HepG2 (cell line): ENCODE results near the gene GGCT. TPM values are rescaled to one million over a fixed set of nuclear protein-coding genes. Genes with fewer than 3 reads are reported as not detected.

ENCODE experiments used
- ATAC-seq: fragments of 200-7000 bp; cut with Tn5 transposase; 3 replicates; pipeline ENCODE4 v1.9.1; 2020; ENCODE audit warnings: mild to moderate bottlenecking, moderate library complexity
- BruUV-seq: library from RNA; stranded (reverse); fragments of 400-500 nt; replicated peaks from 2 replicates; lab custom pipeline; 2021; lab: Mats Ljungman, UMichigan
- CTCF ChIA-PET: fragments of 300-600 bp; formaldehyde crosslinking; extraction: SDS; loops from one replicate; lab custom pipeline; 2021; ENCODE audit warnings: low total read pairs, inconsistent platforms, low intra/inter-chr PET ratio; lab: Yijun Ruan, JAX
- POLR2A ChIA-PET: fragments of 350-600 bp; sonication (Branson Sonifier 250); formaldehyde crosslinking; loops from one replicate; lab custom pipeline; 2020; ENCODE audit warnings: antibody characterized with exemption, inconsistent platforms; lab: Yijun Ruan, JAX
- DNase-seq: peaks from one replicate; pipeline ENCODE4 v3.0.0-alpha.2; 2015; ENCODE audit warnings: low spot score
- FAIRE-seq: peaks from 3 replicates; lab custom pipeline; 2011; peaks lifted over from hg19 to GRCh38; lab: Jason Lieb, UNC
- H2AFZ ChIP-seq: one replicate; pipeline ENCODE4 v1.6.1; 2011; ENCODE audit warnings: low read length, inconsistent platforms
- H3K27ac ChIP-seq: fragments of 300-600 bp; 3 replicates; pipeline ENCODE4 v1.8.0; 2011; ENCODE audit warnings: mixed run types, mild to moderate bottlenecking, mixed read lengths, low read length, inconsistent platforms; ENCODE audit not compliant: insufficient read depth; ENCODE audit errors: extremely low read length
- H3K27me3 ChIP-seq, 2 experiments: fragments of 200-600 bp in 1 of 2; 2 replicates in 1 of 2; 3 replicates in 1 of 2; pipeline versions ENCODE4 v1.6.0 to v1.8.0; 2011; ENCODE audit warnings: low read length in 2 of 2, mild to moderate bottlenecking in 2 of 2, moderate library complexity in 2 of 2, inconsistent platforms in 1 of 2; ENCODE audit not compliant: insufficient read depth in 2 of 2, control insufficient read depth in 1 of 2
- H3K36me3 ChIP-seq, 2 experiments: fragments of 200-600 bp in 1 of 2; replicated peaks in 1 of 2; 2 replicates in 1 of 2; 3 replicates in 1 of 2; pipeline versions ENCODE4 v1.5.1 to v1.8.0; 2011; ENCODE audit warnings: low read length in 2 of 2, inconsistent platforms in 1 of 2; ENCODE audit not compliant: insufficient read depth in 2 of 2, control insufficient read depth in 1 of 2
- H3K4me1 ChIP-seq: 2 replicates; pipeline ENCODE4 v1.5.1; 2012; ENCODE audit warnings: low read length, inconsistent platforms; ENCODE audit not compliant: insufficient read depth
- H3K4me2 ChIP-seq: 2 replicates; pipeline ENCODE4 v1.6.0; 2011; ENCODE audit warnings: low read depth, low read length, inconsistent platforms
- H3K4me3 ChIP-seq, 3 experiments: fragments of 200-600 bp in 1 of 3; sonication (generic), shearing (Covaris generic) in 1 of 3; replicated peaks in 1 of 3; 2 replicates each; pipeline ENCODE4 v1.5.1; 2011 to 2016; ENCODE audit warnings: low read length in 3 of 3, inconsistent platforms in 2 of 3, low read depth in 2 of 3, mild to moderate bottlenecking in 2 of 3, control low read depth in 1 of 3, mixed read lengths in 1 of 3; ENCODE audit not compliant: insufficient read depth in 1 of 3
- H3K79me2 ChIP-seq: one replicate; pipeline ENCODE4 v1.6.1; 2011; ENCODE audit warnings: low read length, inconsistent platforms; ENCODE audit not compliant: insufficient read depth
- H3K9ac ChIP-seq: 2 replicates; pipeline ENCODE4 v1.6.0; 2011; ENCODE audit warnings: mild to moderate bottlenecking, low read depth, low read length, inconsistent platforms; ENCODE audit not compliant: insufficient read depth
- H3K9me3 ChIP-seq: 2 replicates; pipeline ENCODE4 v1.5.1; 2012; ENCODE audit warnings: mild to moderate bottlenecking, low read length
- H4K20me1 ChIP-seq: 2 replicates; pipeline ENCODE4 v1.6.0; 2011; ENCODE audit warnings: inconsistent platforms, mild to moderate bottlenecking, low read length, moderate library complexity; ENCODE audit not compliant: insufficient read depth
- BRF2 ChIP-seq: sonication (generic); formaldehyde crosslinking; IDR thresholded peaks from 2 replicates; pipeline ENCODE4 v1.8.1; 2022; ENCODE audit warnings: mild to moderate bottlenecking, missing genetic modification reagents
- EP300 ChIP-seq, 3 experiments: sonication (generic) in 1 of 3; formaldehyde crosslinking in 1 of 3; IDR thresholded peaks; 2 replicates each; pipeline versions ENCODE4 v1.5.1 to v1.6.1; 2011 to 2020; ENCODE audit warnings: low read depth in 2 of 3, low read length in 2 of 3, borderline replicate concordance in 1 of 3, improper control_type of control experiment in 1 of 3, mild to moderate bottlenecking in 1 of 3, missing genetic modification reagents in 1 of 3, moderate library complexity in 1 of 3
- KDM2A ChIP-seq: sonication (generic); formaldehyde crosslinking; IDR thresholded peaks from 2 replicates; pipeline ENCODE4 v1.4.0; 2020; ENCODE audit warnings: low read depth, missing genetic modification reagents, borderline replicate concordance
- SATB2 ChIP-seq: sonication (generic); formaldehyde crosslinking; IDR thresholded peaks from 2 replicates; pipeline ENCODE4 v1.5.0; 2020; ENCODE audit warnings: missing genetic modification reagents
- SOX5 ChIP-seq: IDR thresholded peaks from 2 replicates; pipeline ENCODE4 v1.6.1; 2016; ENCODE audit warnings: borderline replicate concordance
- SP2 ChIP-seq: sonication (generic); formaldehyde crosslinking; IDR thresholded peaks from 2 replicates; pipeline ENCODE4 v1.5.1; 2020; ENCODE audit warnings: mild to moderate bottlenecking, missing genetic modification reagents
- ZNF468 ChIP-seq: sonication (generic); formaldehyde crosslinking; IDR thresholded peaks from 2 replicates; pipeline ENCODE4 v1.8.0; 2022; ENCODE audit warnings: mild to moderate bottlenecking, moderate library complexity, missing genetic modification reagents
- ZNF530 ChIP-seq: sonication (generic); formaldehyde crosslinking; IDR thresholded peaks from 2 replicates; pipeline ENCODE4 v1.5.0; 2020; ENCODE audit warnings: low read depth, mild to moderate bottlenecking, missing genetic modification reagents
- ZNF562 ChIP-seq: sonication (generic); formaldehyde crosslinking; IDR thresholded peaks from 2 replicates; pipeline ENCODE4 v1.8.0; 2022; ENCODE audit warnings: missing genetic modification reagents, borderline replicate concordance
- ZNF652 ChIP-seq: IDR thresholded peaks from 2 replicates; pipeline ENCODE4 v1.6.1; 2016; ENCODE audit warnings: low read depth, borderline replicate concordance
- ZNF792 ChIP-seq: IDR thresholded peaks from 2 replicates; pipeline ENCODE4 v1.6.1; 2016
- ZNF83 ChIP-seq: sonication (generic); formaldehyde crosslinking; IDR thresholded peaks from 2 replicates; pipeline ENCODE4 v1.4.0; 2020; ENCODE audit warnings: missing genetic modification reagents, mild to moderate bottlenecking, borderline replicate concordance
- WGBS: methylation state at CpG from one replicate; pipeline ENCODE4 v1.1.6; 2017; ENCODE audit warnings: low lambda C conversion rate; 5-methylcytosine and 5-hydroxymethylcytosine counted together
- in situ Hi-C: cut with HindIII; loops from 2 replicates; pipeline ENCODE4 v1.10.0; 2017; ENCODE audit warnings: low pct_unique_long_range_greater_than_20kb; ENCODE audit not compliant: extremely low pct_ligation_motif_present
- intact Hi-C: fragments of 100-400 bp; cut with micrococcal nuclease; formaldehyde crosslinking; loops from one replicate; pipeline ENCODE4 v1.10.0; 2022; ENCODE audit not compliant: unreplicated experiment
- polyA plus RNA-seq, 8 experiments: library from polyadenylated mRNA; depleted of rRNA in 3 of 8; stranded (reverse) in 7 of 8; unstranded in 1 of 8; fragments of >200 nt; fragmentation: Illumina TruSeq in 4 of 8; extraction: Trizol in 4 of 8; gene quantifications; 2 replicates each; pipeline versions ENCODE4 v1.2.1 to v1.2.3, GENCODE V29; 2011 to 2016; ENCODE audit warnings: low read depth in 4 of 8, missing spikeins in 1 of 8, mixed read lengths in 1 of 8; ENCODE audit not compliant: insufficient read depth in 1 of 8
- total RNA-seq, 5 experiments: library from RNA; depleted of rRNA; stranded (reverse); fragments of >200 nt; fragmentation: Illumina TruSeq; extraction: Trizol; gene quantifications; 2 replicates each; pipeline ENCODE4 v1.2.3, GENCODE V29; 2016; ENCODE audit warnings: low read depth in 1 of 5
- TF ChIP-seq, protein P1 (sequence below): sonication (generic); formaldehyde crosslinking; conservative IDR thresholded peaks from 2 replicates; pipeline ENCODE4 v1.4.0; 2020; ENCODE audit warnings: missing genetic modification reagents
- TF ChIP-seq, protein P2 (sequence below): sonication (generic); formaldehyde crosslinking; conservative IDR thresholded peaks from 2 replicates; pipeline ENCODE4 v1.8.0; 2022; ENCODE audit warnings: mild to moderate bottlenecking, moderate library complexity, missing genetic modification reagents

Gene GGCT
- total and polyA plus RNA-seq, 2 of the 13 experiments (the other 11 are each of a cell fraction or from before 2014, with no cell fraction given) = 19.5 to 78.3 TPM

DNA sequence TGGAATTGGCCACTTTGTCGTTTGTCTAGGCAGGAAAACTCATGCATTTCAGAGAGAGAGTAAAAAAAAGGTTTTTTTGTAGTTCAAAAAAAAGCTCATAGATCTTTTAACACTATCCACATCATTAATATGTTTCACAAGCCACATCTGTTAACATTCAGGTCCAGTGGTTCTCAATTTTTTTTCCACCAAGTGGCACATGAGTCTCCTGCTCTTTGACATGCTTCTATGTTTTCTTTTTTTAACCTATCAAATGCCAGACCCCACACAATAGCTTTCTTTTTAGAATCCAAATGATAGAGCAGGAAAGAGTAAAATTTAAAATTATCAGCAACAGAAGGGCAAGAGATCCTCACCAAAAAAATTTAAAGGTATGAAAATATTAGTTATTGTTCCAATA lies 46.3 kb downstream of the GGCT start:
- no peak overlapping the region for H3K9ac ChIP-seq
- H3K4me3 ChIP-seq = no peak overlapping the region
- TF ChIP-seq ZNF652 (CRISPR knock-in tag) = peak; percentile 81
- TF ChIP-seq ZNF468 (CRISPR knock-in tag) = no peak
- TF ChIP-seq ZNF792 (CRISPR knock-in tag) = no peak
- no peak for TF ChIP-seq ZNF530 (CRISPR knock-in tag)
- no peak for TF ChIP-seq SOX5 (CRISPR knock-in tag)
- H3K27me3 ChIP-seq = no peaks in the 10 kb centered on the region
- BruUV-seq = no TSS peak
- intact Hi-C loops (no loop called here), in situ Hi-C loops (no loop called here)
- H4K20me1 ChIP-seq = no peaks in the 10 kb centered on the region
- H3K9me3 ChIP-seq = no peaks in the 10 kb centered on the region
- H3K79me2 ChIP-seq = no peaks in the 10 kb centered on the region
- CTCF ChIA-PET = no interaction called here
- no peak for FAIRE-seq
- ATAC-seq = no peak
- no peak overlapping the region for H3K4me2 ChIP-seq
- DNase-seq = no peak
- peaks cover 32% of the 10 kb centered on the region for H3K4me1 ChIP-seq
- POLR2A ChIA-PET = interaction anchor here (2.1 to 2.8 kb wide), 2 partner anchors 11 to 203 kb away, joined by 5 to 12 read pairs; no protein-coding TSS in a partner anchor
- H3K27ac ChIP-seq = no peak overlapping the region
- WGBS = 77% methylated on average over 1 of the region's 1 CpG
- no peak overlapping the region for H2AFZ ChIP-seq
- no peaks in the 10 kb centered on the region for H3K36me3 ChIP-seq

DNA sequence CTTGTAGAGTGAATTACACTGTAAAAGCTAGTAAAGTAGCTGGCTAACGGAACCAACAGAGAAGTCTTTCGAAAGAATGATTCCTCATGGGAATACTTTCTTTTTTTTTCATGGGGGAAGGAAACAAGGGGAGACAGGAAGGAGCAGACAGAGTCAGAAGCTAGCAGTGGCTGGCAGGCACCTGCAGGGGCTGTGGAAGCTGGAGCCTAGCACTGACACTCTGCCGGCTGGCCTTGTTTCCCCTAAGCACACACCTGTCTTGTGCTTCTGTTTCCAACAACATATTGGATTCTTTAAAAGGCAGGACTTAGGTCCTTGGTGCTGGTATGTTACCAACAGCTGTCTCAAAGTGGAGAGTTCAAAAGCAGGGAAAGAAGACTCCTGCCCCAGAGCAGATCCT lies 50.7 kb downstream of the GGCT start:
- no peak overlapping the region for H3K4me3 ChIP-seq
- no peaks in the 10 kb centered on the region for H4K20me1 ChIP-seq
- no peak overlapping the region for H2AFZ ChIP-seq
- BruUV-seq = no TSS peak
- H3K36me3 ChIP-seq = no peaks in the 10 kb centered on the region; a peak in 1 of 5 replicates
- H3K9ac ChIP-seq = no peak overlapping the region
- in situ Hi-C loops = no loop called here
- no peaks in the 10 kb centered on the region for H3K27me3 ChIP-seq
- ATAC-seq = no peak
- H3K27ac ChIP-seq = no peak overlapping the region
- H3K4me2 ChIP-seq = no peak overlapping the region
- ChIA-PET CTCF (no interaction called here), POLR2A (no interaction called here)
- H3K4me1 ChIP-seq = peaks cover 14% of the 10 kb centered on the region
- H3K9me3 ChIP-seq = no peaks in the 10 kb centered on the region
- no peaks in the 10 kb centered on the region for H3K79me2 ChIP-seq
- intact Hi-C loops = no loop called here
- no peak for FAIRE-seq
- no peak for DNase-seq
- 96% methylated on average over 3 of the region's 3 CpGs for whole genome bisulfite sequencing
- TF ChIP-seq, protein P1, sequence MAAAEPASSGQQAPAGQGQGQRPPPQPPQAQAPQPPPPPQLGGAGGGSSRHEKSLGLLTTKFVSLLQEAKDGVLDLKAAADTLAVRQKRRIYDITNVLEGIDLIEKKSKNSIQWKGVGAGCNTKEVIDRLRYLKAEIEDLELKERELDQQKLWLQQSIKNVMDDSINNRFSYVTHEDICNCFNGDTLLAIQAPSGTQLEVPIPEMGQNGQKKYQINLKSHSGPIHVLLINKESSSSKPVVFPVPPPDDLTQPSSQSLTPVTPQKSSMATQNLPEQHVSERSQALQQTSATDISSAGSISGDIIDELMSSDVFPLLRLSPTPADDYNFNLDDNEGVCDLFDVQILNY (CRISPR knock-in tag) = no peak
- TF ChIP-seq ZNF562 (CRISPR knock-in tag) = no peak
- TF ChIP-seq, protein P2, sequence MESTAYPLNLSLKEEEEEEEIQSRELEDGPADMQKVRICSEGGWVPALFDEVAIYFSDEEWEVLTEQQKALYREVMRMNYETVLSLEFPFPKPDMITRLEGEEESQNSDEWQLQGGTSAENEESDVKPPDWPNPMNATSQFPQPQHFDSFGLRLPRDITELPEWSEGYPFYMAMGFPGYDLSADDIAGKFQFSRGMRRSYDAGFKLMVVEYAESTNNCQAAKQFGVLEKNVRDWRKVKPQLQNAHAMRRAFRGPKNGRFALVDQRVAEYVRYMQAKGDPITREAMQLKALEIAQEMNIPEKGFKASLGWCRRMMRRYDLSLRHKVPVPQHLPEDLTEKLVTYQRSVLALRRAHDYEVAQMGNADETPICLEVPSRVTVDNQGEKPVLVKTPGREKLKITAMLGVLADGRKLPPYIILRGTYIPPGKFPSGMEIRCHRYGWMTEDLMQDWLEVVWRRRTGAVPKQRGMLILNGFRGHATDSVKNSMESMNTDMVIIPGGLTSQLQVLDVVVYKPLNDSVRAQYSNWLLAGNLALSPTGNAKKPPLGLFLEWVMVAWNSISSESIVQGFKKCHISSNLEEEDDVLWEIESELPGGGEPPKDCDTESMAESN (CRISPR knock-in tag) = no peak
- TF ChIP-seq EP300 (IDR thresholded peaks at IDR 0.05; ENCODE audit: low read depth in 2 of 2, low read length in 2 of 2) = no peak
- no peak for TF ChIP-seq EP300 (CRISPR knock-in tag; IDR thresholded peaks at IDR 0.05; ENCODE audit: borderline replicate concordance)
- TF ChIP-seq SATB2 (CRISPR knock-in tag) = no peak
- TF ChIP-seq ZNF83 (CRISPR knock-in tag) = no peak
- no peak for TF ChIP-seq KDM2A (CRISPR knock-in tag)
- no peak for TF ChIP-seq BRF2 (CRISPR knock-in tag)
- no peak for TF ChIP-seq SP2 (CRISPR knock-in tag)
